Measurements from ENCODE around the gene HOXA13.

HOXA13 gene

DNA sequence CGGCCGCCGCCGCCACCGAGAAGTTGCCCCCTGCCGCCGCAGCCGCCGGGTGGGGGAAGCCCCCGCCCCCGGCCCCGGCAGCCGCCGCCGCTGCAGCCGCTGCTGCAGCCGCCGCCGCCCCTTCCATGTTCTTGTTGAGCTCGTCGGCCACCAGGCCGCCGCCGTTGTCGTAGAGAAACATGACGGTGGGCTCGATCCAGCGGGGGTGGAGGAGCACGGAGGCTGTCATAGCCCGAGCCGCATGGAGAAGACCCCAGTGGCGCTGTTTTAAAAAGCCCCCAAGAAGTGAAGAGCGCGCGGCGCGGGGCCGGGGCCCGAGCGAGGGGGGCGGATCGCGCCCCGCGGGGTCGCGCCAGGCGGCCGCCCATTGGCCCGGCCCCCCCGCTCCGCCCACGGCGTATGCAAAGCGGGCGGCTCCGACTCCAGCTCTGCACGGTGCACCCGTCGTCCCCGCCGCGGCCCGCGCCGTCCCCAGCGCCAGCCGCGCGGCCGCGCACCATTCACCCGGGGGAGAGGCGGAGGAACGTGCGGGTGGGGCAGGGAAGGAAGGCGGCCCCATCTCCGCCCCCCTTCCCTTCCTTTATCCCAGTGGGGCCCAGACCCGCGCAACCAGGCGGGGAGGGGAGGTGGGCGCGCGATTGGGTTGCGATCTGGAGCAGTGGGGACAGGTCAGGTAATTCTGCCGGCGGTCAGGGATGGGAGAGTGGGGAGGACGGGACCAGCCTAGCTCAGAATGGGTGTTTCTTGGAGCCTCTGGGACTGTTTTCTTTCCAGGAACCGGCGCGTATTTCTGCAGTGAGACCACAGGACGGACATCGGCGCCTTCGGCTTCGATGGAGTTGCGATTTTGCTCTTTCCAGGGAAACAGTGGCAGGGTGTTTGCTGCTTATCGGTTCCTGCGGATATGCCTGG, at the start of gene HOXA13:
Gene HOXA13, minus strand, starts transcription at position 243 of the 912 bp plus-strand sequence. Its CDS starts 14 bp downstream, at position 229.
- H3K4me3 ChIP-seq (ENCODE audit: low read depth, low read length) = no peak within 1 kb of the TSS
- no peak for DNase-seq (ENCODE audit: low read depth)
- TF ChIP-seq, protein P1, sequence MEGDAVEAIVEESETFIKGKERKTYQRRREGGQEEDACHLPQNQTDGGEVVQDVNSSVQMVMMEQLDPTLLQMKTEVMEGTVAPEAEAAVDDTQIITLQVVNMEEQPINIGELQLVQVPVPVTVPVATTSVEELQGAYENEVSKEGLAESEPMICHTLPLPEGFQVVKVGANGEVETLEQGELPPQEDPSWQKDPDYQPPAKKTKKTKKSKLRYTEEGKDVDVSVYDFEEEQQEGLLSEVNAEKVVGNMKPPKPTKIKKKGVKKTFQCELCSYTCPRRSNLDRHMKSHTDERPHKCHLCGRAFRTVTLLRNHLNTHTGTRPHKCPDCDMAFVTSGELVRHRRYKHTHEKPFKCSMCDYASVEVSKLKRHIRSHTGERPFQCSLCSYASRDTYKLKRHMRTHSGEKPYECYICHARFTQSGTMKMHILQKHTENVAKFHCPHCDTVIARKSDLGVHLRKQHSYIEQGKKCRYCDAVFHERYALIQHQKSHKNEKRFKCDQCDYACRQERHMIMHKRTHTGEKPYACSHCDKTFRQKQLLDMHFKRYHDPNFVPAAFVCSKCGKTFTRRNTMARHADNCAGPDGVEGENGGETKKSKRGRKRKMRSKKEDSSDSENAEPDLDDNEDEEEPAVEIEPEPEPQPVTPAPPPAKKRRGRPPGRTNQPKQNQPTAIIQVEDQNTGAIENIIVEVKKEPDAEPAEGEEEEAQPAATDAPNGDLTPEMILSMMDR (conservative IDR thresholded peaks at IDR 0.05; ENCODE audit: low read depth, low read length) = no peak

DNA sequence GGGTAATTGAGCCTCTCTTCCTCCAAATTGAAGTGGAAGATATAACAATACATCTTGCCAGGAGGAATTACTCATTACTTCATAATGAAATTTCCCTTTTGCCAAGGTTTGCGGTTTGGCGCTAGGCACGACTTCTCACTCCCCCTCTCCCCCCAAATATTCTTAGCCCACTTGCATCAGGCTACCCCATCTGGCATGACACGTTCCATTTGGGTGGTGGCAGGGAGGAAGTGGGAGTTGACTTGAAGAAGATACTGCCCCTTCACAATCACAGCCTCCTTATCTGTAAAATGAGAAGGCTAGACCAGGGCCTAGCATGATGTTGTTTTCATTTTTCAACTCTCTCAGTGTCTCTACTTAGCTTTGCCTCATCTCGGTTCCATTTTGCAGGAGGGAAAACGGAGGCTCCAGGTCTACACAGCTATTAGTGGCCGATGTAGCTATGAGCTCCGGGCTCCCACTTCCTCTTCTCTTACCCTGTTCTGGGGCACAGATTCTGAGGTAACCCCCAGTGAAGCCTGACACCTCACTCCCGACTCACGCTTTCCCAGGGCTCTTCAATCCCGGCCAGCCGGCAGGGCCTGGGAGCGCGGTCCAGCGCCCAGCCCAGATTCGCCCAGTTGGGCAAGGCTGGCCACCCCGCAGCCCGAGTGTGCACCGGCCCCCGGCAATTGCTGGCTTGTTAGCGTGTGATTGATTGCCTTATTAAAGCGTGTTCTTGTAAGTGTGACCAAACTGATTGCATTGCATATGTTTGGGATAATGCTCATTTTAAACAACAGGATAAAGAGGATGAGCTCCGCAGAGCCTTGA, 49.2 kb upstream of the HOXA13 start:
- TF ChIP-seq, protein P1 (conservative IDR thresholded peaks at IDR 0.05; ENCODE audit: low read depth, low read length) = no peak
- no peak for DNase-seq (ENCODE audit: low read depth)
- H3K4me3 ChIP-seq (ENCODE audit: low read depth, low read length) = no peak overlapping the region

DNA sequence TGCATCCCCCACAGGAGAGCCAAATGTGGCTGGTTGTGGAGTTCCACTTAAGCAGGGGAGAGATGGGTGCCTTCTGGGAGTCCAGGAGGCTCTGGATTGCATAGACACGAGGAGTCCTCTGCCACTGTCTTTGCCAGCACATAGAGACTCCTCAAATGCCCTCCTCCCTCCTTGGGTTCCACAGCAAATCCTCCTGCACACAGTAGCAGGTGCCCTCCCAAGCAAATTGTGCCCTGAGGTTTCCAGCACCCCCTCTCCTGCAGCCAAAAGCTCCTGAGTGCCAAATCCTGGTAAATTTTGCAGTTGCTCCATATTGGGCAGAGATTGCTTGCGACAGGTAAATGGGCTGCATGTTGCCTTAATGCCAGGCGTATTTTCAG, 48.5 kb upstream of the HOXA13 start:
- DNase-seq (ENCODE audit: low read depth) = no peak
- TF ChIP-seq, protein P1 (conservative IDR thresholded peaks at IDR 0.05; ENCODE audit: low read depth, low read length) = no peak
- H3K4me3 ChIP-seq (ENCODE audit: low read depth, low read length) = no peak overlapping the region

DNA sequence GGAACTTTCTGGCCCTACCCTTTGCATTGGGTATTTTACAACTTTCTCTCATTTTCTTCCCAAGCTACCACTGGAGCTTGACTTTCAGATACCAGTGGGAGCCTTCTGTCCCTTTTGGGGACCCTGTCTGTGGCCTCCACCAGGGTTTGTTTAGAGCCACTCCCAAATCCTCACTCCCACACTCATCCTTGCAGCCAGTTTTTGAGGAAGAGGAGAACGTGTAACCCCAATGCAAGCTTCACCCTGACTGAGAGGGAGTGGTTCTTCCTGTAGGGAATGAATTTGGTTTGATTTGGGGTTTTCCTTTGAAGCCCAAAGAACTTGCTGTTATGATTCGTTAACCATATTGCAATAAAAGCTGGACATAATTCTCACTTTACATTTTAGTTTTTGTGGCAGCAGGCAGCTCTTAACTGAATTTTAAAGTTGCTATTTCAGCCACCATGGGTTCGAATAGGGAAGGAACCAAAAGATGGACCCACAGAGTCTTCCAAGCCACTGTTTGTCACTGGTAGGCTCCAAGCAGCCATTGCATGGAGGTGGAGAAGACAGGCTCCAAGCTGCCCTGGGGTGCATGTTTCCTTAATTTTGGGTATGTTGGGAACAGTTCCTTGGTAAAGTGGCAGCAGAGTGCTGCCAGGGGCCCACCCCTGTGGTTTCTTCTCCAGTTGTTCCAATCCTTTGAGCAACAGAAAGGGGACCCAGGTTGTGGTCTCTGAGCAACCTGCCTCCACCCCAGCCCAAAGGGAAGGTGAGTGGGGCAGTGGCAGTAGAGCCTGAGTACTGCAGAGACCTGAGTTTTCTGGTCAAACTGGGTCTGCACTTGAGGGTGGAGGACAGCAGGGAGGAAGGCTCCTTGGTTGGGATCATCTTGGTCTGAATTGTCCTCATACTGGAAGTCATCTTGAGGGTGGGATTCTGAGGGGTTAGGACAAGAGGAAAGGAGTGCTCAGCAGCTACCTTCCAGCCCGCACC, 47.8 kb upstream of the HOXA13 start:
- DNase-seq (ENCODE audit: low read depth) = no peak
- TF ChIP-seq, protein P1 (conservative IDR thresholded peaks at IDR 0.05; ENCODE audit: low read depth, low read length) = no peak
- no peak overlapping the region for H3K4me3 ChIP-seq (ENCODE audit: low read depth, low read length)

DNA sequence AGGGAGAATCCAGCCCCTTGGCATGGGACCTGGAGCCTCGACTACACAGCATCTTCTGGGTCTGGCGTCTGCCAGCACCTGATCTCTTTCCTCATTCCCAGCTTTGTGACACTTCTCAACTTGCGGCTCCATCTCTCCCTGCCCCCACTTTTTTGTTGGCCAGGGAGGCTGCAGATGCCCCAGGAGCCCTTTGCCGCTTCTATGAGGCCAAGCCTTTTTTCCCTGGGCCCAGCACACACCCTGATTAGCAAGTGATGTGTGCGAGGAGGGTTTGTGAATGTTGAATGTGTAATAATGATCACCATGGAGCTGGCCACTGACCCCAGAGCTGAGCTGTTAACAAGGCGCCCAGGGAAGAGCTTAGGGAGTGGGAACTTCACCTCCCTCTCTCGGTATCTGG, 47.1 kb upstream of the HOXA13 start:
- no peak for DNase-seq (ENCODE audit: low read depth)
- H3K4me3 ChIP-seq (ENCODE audit: low read depth, low read length) = no peak overlapping the region
- TF ChIP-seq, protein P1 (conservative IDR thresholded peaks at IDR 0.05; ENCODE audit: low read depth, low read length) = no peak
